Measurements from ENCODE around the gene AKT1S1.
"Not testable (repeated sequence)": the region's sequence is repeated elsewhere in the genome, so short reads cannot be mapped to it uniquely, and the experiment has no call there.

The AKT1S1 gene

GRCh38 chr19:49877020-49877878, at the start of gene AKT1S1, which contains the start of gene TBC1D17:
AKT1S1 (minus strand) TSS chr19:49877355; CDS start chr19:49873295, 4,060 bp downstream.
TBC1D17 (plus strand) TSS chr19:49877702; CDS start chr19:49877724, 22 bp downstream.
- DNase-seq (ENCODE audit: low spot score) = peak; percentile 100

DNA sequence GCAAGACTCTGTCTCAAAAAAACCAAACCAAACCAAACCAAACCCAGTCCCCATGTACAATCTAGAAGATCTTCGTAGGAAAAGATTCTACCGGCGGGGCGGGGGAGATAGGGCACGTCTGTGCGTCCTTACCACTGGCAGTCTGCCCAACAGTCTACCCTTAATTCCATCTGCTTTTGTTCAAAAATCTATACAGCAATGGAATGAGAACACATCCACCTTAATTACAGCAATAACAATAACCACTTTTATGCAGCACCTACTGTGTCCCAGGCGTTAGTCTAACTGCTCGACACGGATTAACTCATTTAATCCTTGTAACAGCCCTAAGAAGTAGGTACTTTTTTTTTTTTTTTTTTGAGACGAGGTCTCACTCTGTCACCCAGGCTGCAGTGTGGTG, 49.4 kb upstream of the AKT1S1 start:
- DNase-seq (ENCODE audit: low spot score) = no peak

DNA sequence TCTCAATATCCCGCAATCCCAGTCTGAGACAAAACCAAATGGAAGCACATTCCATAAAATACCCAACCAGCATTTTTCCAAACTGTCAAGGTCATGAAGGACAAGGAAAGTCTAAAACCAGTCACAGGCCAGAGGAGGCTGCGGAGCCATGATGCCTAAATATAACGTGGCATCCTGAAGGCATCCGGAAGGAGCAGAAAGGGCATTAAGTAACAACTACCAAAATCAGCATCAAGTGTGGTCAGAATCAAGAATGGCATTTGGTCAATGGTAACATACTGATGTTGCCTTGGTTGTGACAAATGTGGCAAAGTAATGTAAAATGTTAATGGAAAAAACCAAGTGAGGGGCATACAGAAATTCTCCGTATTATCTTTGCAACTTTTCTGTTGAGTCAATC, 48.3 kb upstream of the AKT1S1 start:
- no peak for DNase-seq (ENCODE audit: low spot score)

- not testable (repeated sequence) for DNase-seq (ENCODE audit: low spot score)
Measured at GRCh38 chr19:49924881-49925210, 47.7 kb upstream of the AKT1S1 start.

DNA sequence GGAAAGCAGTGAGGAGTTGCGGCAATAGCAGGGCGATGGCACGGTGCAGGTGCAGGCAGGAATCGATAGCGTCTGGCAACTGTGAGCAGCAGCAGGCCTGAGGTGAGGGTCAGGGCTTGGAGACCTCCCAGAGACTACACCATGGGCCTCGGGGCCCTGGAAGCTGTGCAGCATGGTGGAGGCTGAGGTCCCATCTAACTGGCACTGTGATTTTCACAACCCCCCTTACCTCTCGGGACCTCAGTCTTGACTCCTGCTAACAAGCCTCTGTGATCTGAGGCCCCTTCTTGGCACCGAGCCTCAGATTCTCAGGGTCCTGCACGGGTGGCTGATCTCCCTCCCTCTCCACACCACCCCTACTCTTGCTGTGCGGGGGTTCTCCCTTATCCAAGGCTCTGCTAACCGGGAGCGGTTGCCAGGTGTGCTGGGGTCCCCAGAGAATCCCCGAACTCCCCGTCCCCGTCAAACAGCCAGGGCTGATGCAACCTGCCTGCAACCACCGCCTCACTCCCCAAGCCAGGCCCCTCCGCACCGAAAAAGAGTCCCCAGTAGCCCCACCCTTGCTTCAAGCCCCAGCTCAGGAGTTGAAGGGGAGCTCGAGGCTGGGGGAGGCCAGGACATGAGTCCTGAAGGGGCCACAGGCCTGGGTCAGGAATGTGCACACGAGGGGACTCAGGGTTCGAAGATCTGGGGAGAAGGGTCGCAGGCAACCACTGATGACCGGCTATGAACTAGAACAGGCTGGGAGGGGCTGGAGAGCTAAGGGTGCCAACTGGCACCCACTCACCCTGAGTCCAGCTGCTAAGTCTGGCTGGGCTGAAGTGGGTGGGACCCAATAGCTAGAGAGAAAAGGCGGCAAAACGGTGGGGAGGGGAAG, 47.1 kb upstream of the AKT1S1 start:
- no peak for DNase-seq (ENCODE audit: low spot score)

GRCh38 chr19:49923055-49924003, 46.2 kb upstream of the AKT1S1 start:
- no peak for DNase-seq (ENCODE audit: low spot score)

DNA sequence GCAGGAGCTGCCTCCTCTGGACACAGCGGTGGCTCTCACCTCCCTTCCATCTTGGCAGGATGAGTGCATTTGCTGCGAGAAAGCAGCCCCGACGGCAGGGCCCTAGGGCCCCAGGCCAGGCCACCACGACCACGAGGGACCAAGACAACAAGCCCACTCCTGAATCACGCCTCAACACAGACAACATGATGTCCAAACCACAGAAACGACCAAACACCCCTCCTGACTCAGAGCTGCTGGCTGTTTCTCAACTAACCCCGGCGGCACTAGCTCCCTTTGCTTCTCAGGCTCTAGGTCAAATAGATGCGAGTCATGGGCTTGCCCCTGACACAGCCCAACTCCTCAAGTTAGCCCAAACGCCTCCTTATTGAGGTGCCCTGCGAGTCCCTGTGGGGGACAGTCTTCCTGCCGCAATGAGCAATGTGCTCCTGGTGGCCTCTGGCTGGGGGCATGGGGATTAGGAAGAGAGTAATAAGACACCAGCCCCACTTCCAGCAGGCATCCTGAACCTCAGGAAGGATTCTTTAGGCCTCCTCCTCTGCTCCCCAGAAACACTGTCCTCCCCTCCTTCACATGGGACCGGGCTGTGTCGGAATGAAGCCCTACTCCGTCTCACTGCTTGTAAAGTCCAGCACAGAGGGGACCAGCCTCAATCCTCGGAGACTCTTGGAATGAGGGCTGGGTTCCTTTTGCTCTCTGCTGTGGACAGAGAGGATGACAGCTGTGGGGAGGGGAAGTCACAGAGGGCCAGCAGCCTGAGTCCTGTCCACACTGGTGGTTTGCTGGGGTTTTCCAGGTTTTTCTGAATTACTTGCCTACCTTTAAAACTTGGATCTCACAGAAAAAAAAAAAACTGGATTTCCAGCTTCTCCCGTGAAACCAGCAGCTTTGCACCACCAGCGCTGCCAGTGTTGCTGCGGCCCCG, 45.0 kb upstream of the AKT1S1 start:
- no peak for DNase-seq (ENCODE audit: low spot score)

GRCh38 chr19:49920624-49921363, 43.6 kb upstream of the AKT1S1 start:
- no peak for DNase-seq (ENCODE audit: low spot score)

DNA sequence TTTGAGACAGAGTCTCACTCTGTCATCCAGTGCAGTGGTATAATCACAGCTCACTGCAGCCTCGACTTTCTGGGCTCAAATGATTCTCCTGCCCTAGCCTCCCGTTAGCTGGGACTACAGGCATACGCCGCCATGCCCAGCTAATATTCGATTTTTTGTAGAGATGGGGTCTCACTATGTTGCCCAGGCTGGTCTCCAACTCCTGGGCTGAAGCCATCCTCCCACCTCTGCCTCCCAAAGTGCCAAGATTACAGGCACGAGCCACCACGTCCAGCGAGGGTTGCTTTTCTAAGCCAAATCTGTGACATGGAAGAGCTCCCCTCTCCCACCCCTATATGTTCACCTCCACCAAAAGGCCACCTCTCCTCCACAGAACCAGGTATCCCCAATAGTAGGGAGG, 40.9 kb upstream of the AKT1S1 start:
- no peak for DNase-seq (ENCODE audit: low spot score)

- DNase-seq (ENCODE audit: low spot score) = no peak
Measured at GRCh38 chr19:49916839-49917733, 39.9 kb upstream of the AKT1S1 start.

DNA sequence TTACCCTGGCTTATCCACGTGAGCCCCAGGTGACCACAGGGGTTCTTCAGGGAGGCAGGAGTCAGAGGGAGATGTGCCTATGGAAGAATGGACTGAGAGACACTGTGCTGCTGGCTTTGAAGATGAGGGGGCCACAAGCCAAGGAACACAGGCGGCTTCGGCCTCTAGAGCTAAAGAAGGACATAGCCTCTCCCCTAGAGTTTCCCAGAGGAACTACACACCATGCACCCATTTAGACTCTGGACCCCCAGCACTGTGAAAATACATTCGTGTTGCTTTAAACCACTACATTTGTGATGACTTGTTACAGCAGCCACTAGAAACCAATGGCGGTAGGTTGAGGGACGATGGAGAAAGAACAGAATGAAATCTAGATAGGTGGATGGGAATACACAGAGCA, 38.1 kb upstream of the AKT1S1 start:
- no peak for DNase-seq (ENCODE audit: low spot score)

- DNase-seq (ENCODE audit: low spot score) = no peak
Measured at GRCh38 chr19:49913720-49914119, 36.6 kb upstream of the AKT1S1 start.

- DNase-seq (ENCODE audit: low spot score) = no peak
Measured at GRCh38 chr19:49912965-49913685, 36.0 kb upstream of the AKT1S1 start.

- peak; percentile 36 for DNase-seq (ENCODE audit: low spot score)
Measured at GRCh38 chr19:49911381-49912145, 34.4 kb upstream of the AKT1S1 start.

DNA sequence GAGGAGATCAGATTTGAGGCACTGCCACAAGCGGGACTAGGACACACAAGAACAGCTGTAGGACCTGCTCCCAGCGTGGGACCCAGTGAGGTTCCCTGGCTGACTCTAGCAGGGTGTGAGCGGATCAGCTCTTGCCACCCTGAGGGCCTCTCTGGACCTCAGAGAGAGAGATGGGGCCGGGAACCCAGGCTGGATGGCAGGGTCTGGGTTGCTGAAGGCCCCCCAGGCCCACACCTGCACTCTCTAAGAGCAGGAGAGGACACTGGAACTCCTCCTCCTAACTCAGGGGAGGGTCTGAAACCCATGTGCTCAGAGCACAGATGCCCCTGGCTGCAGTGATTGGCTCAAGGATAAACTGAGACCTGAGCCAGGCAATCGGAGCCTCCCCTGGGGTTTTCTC, 33.0 kb upstream of the AKT1S1 start:
- DNase-seq (ENCODE audit: low spot score) = no peak

- DNase-seq (ENCODE audit: low spot score) = no peak
Measured at GRCh38 chr19:49908480-49909420, 31.6 kb upstream of the AKT1S1 start.
